ENCODE data around the gene ADM5. TPM values are rescaled to one million over a fixed set of nuclear protein-coding genes. Genes with fewer than 3 reads are reported as not detected.

Gene ADM5
- total RNA-seq, 6 experiments from 2014 or later: 0.19 to 0.70 (median 0.51) TPM

- Histone ChIP-seq H3K36me3 (peaks cover 0 to 20% (median 5%) of the 10 kb centered on the region in 4 donors), H3K4me1 (peaks cover 0 to 14% (median 4%) of the 10 kb centered on the region in 4 donors), H3K9me3 (no peaks in the 10 kb centered on the region), H3K4me3 (peak overlapping the region; percentile 85 to 99 (median 93)), H3K27me3 (no peaks in the 10 kb centered on the region), H3K27ac (peak overlapping the region; percentile 63 to 88 (median 83))
- DNase-seq: peak; percentile 47 to 76 (median 73)
- intact Hi-C loops (cut with DNase I): no loop called here
- no peak for ATAC-seq
- TF ChIP-seq CTCF (IDR thresholded peaks at IDR 0.05) (peak; percentile 56 to 58 (median 58)), POLR2A (IDR thresholded peaks at IDR 0.05) (no peak)
- 2% methylated on average over 9 of the region's 21 CpGs for WGBS (ENCODE audit: insufficient coverage, low coverage, low lambda C conversion rate, missing lambda C conversion rate)
These were observed 11.3 kb upstream of the ADM5 start for GRCh38 chr19:49677901-49678674.

DNA sequence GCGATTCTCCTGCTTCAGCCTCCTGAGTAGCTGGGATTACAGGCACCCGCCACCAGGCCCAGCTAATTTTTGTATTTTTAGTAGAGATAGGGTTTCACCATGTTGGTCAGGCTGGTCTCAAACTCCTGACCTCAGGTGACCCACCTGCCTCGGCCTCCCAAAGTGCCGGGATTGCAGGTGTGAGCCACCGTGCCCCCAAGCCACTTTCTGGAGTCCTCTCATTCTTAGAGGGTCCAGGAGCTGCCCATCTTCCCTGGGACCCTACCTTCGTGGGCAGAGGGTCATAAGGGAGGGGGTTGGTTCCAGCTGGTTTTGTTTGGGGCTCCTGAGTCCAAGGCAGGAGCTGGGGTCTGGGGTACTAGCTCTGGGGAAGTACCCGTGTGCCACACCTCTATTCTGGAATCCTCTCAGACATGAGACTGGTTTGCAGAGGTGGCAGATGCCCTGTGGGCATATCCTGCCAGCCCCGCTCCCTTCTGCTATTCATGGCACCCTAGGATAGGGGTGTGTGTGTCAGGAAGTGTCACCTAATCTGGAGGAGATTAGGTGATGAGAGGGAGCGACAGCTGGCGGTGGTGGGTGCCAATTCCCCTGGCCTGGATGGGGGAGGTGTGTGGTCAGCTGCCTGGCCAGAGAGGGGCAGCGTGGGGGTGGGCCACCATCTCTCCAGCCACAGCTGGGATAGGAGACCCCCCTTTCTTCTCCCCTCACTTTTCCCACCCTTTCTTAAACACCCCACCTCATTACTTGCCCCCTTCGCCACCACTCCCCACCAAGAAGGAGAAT, 10.2 kb upstream of the ADM5 start:
- Histone ChIP-seq H3K27ac (no peak overlapping the region), H3K4me1 (peaks cover 0 to 14% (median 4%) of the 10 kb centered on the region in 4 donors)

DNA sequence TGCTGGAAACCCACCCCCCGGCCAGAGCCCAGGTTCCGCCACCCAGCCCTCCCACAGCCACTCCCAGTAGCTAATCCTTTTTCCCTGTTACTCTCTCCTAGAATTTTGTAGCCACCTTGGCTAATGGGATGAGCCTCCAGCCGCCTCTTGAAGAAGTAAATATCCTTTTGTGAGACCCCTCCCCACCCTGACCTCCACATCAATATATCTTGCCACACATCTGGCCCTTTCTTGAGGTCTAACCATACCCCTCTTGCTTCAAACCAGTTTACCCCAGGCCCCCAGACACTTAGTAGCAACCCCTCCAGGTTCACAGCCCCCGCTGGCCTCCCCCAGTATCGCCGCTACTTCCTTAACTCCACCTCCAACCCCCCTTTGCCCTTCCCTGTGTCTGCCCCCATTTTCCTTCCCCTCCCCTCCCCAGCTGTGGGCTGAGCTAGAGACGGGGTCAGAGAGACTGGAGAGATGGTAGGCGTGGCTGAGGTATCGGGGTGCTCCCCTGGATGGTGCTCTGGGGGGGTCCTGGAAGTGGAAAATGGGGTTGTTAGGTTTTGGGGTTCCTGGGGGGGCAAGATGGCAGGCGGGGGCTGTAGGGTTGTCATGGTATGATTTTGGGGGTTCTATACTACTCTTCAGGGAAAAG, 9.5 kb upstream of the ADM5 start:
- DNase-seq (no peak), ATAC-seq (no peak)
- Histone ChIP-seq H3K4me3 (no peak overlapping the region), H3K36me3 (peaks cover 0 to 33% (median 5%) of the 10 kb centered on the region in 4 donors), H3K27me3 (no peaks in the 10 kb centered on the region), H3K27ac (no peak overlapping the region), H3K4me1 (peaks cover 0 to 14% (median 4%) of the 10 kb centered on the region in 4 donors), H3K9me3 (no peaks in the 10 kb centered on the region)
- WGBS (ENCODE audit: insufficient coverage, low coverage, low lambda C conversion rate, missing lambda C conversion rate): 52% methylated on average over 9 of the region's 10 CpGs
- intact Hi-C loops (cut with DNase I): loop anchor here in 1 of 2 donors (10.0 kb wide), 1 partner anchor 105 kb away; no protein-coding TSS in a partner anchor
- TF ChIP-seq POLR2A (IDR thresholded peaks at IDR 0.05): no peak
- no peak for TF ChIP-seq CTCF (IDR thresholded peaks at IDR 0.05)

More for the DNA sequence above, 10.2 kb upstream of the ADM5 start:
- H3K4me3 ChIP-seq: no peak overlapping the region
- intact Hi-C loops (cut with DNase I): no loop called here
- no peaks in the 10 kb centered on the region for H3K27me3 ChIP-seq
- H3K9me3 ChIP-seq: no peaks in the 10 kb centered on the region
- 28% methylated on average over 6 of the region's 12 CpGs for WGBS (ENCODE audit: insufficient coverage, low coverage, low lambda C conversion rate, missing lambda C conversion rate)
- peaks cover 0 to 27% (median 5%) of the 10 kb centered on the region in 4 donors for H3K36me3 ChIP-seq
- ATAC-seq (no peak), DNase-seq (peak in 1 of 3 donors; percentile 50)
- no peak for TF ChIP-seq POLR2A (IDR thresholded peaks at IDR 0.05)
- no peak for TF ChIP-seq CTCF (IDR thresholded peaks at IDR 0.05)

All from right lobe of liver (tissue), 6 donors.